ENCODE measurements around the gene VWA1. TPM values are rescaled to one million over a fixed set of nuclear protein-coding genes. Genes with fewer than 3 reads are reported as not detected.

VWA1 gene
- total RNA-seq, 1 experiment from 2014 or later: 56.6 TPM

DNA sequence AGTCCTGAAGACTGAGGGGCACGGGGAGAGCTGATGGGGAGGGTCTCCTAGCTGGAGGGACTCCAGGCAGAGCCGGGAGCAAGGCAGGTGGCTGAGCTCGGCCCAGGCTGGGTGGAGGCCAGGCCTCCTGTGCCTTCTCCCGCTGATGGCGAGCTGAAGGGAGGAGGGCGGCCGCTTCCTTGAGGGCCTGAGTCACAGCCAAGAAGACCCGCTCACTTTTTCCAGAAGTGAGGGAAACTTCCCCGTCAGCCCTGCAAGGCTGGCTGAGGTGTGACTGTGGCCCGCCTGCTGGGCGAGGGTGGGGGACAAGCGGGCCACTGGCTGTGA is 1.7 kb upstream of the VWA1 start:
- Histone ChIP-seq H3K4me1 (replicated peaks; ENCODE audit: insufficient read depth) (peaks cover 64% of the 10 kb centered on the region), H4K20me1 (ENCODE audit: insufficient read depth) (no peaks in the 10 kb centered on the region), H3K36me3 (ENCODE audit: low read depth) (no peaks in the 10 kb centered on the region), H2AFZ (peak overlapping the region; percentile 79), H3K9me3 (ENCODE audit: insufficient read depth, low read depth) (no peaks in the 10 kb centered on the region), H3K4me2 (peak overlapping the region; percentile 85), H3K27ac (peak overlapping the region; percentile 86), H3K4me3 (peak overlapping the region; percentile 45; the same call in 1 of the 2 replicates), H3K27me3 (ENCODE audit: insufficient read depth, low read depth) (no peaks in the 10 kb centered on the region), H3F3A (ENCODE audit: insufficient read depth, low read depth) (peaks cover 33% of the 10 kb centered on the region; the same call in 1 of the 2 replicates), H3K9me2 (ENCODE audit: insufficient read depth) (no peaks in the 10 kb centered on the region), H3K79me2 (ENCODE audit: low read depth) (peaks cover 5% of the 10 kb centered on the region; the same call in 1 of the 2 replicates)
- intact Hi-C loops (cut with micrococcal nuclease; ENCODE audit: unreplicated experiment): loop anchor here (2.0 to 10.0 kb wide), 3 partner anchors 27 to 89 kb away; partner anchors contain the start of genes DVL1 and MRPL20
- no peak for TF ChIP-seq EZH2 (IDR thresholded peaks at IDR 0.05; ENCODE audit: low read depth)
- TF ChIP-seq, protein P1, sequence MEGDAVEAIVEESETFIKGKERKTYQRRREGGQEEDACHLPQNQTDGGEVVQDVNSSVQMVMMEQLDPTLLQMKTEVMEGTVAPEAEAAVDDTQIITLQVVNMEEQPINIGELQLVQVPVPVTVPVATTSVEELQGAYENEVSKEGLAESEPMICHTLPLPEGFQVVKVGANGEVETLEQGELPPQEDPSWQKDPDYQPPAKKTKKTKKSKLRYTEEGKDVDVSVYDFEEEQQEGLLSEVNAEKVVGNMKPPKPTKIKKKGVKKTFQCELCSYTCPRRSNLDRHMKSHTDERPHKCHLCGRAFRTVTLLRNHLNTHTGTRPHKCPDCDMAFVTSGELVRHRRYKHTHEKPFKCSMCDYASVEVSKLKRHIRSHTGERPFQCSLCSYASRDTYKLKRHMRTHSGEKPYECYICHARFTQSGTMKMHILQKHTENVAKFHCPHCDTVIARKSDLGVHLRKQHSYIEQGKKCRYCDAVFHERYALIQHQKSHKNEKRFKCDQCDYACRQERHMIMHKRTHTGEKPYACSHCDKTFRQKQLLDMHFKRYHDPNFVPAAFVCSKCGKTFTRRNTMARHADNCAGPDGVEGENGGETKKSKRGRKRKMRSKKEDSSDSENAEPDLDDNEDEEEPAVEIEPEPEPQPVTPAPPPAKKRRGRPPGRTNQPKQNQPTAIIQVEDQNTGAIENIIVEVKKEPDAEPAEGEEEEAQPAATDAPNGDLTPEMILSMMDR (conservative IDR thresholded peaks at IDR 0.05): no peak
- ChIA-PET POLR2A (ENCODE audit: unreplicated experiment) (interaction anchor here (0.5 to 0.7 kb wide), 3 partner anchors 72 to 1554 kb away, joined by 3 to 7 read pairs (median 3); no protein-coding TSS in a partner anchor), CTCF (no interaction called here)
- BruUV-seq (replicated peaks): no TSS peak
- DNase-seq: peak; percentile 61 to 68

DNA sequence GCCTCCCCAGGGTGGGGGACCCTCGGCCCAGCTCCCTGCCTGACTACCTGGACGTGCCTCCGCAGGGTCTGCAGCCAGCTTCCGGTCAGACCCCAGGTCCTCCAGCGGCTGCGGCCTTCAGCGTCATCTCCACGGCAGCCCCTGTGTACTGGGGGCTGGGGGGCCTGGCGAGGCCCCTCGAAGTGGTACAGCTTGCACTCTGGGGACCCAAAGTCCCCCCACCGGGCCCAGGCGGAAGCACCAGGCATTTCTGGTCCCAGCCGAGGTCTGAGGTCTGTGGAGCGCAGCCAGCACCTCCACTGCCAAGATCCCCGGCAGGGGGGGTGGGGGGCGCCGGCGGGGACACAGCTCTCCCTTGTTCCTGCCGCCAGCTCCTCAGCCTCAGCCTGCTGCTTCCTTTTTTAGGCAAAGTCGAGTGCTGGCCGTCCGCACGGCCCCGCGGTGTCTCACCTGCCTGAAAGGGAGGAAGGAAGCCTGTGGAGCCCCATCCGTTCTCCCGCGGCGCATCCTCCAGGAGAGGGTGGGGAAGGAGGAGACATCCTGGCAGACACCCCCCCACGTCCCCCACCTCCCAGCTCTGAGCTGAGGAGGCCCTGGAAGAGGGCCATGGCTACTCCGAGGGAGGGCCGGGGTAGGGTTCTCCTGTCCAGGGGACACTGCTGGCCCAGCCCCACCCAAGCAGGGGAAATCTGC is 1.2 kb upstream of the VWA1 start:
- Histone ChIP-seq H4K20me1 (ENCODE audit: insufficient read depth) (no peaks in the 10 kb centered on the region), H3K36me3 (ENCODE audit: low read depth) (no peaks in the 10 kb centered on the region), H2AFZ (no peak overlapping the region), H3K4me1 (replicated peaks; ENCODE audit: insufficient read depth) (peaks cover 64% of the 10 kb centered on the region), H3K27ac (peak overlapping the region; percentile 86), H3K4me3 (no peak overlapping the region), H3K9me2 (ENCODE audit: insufficient read depth) (no peaks in the 10 kb centered on the region), H3K4me2 (peak overlapping the region; percentile 85), H3K9me3 (ENCODE audit: insufficient read depth, low read depth) (no peaks in the 10 kb centered on the region), H3K79me2 (ENCODE audit: low read depth) (peaks cover 5% of the 10 kb centered on the region; the same call in 1 of the 2 replicates), H3F3A (ENCODE audit: insufficient read depth, low read depth) (peaks cover 33% of the 10 kb centered on the region; the same call in 1 of the 2 replicates), H3K27me3 (ENCODE audit: insufficient read depth, low read depth) (no peaks in the 10 kb centered on the region)
- intact Hi-C loops (cut with micrococcal nuclease; ENCODE audit: unreplicated experiment): loop anchor here (10.0 kb wide), 1 partner anchor 89 kb away; the partner anchor contains the start of gene DVL1
- TF ChIP-seq, protein P1 (conservative IDR thresholded peaks at IDR 0.05): no peak
- no peak for TF ChIP-seq EZH2 (IDR thresholded peaks at IDR 0.05; ENCODE audit: low read depth)
- no TSS peak for BruUV-seq (replicated peaks)
- POLR2A ChIA-PET (ENCODE audit: unreplicated experiment): interaction anchor here (0.7 kb wide), 1 partner anchor 83 kb away, joined by 7 read pairs; no protein-coding TSS in a partner anchor
- CTCF ChIA-PET: interaction anchor here (0.5 kb wide), 1 partner anchor 14 kb away, joined by 5 read pairs; no protein-coding TSS in a partner anchor
- peak in 1 of 2 experiments; percentile 24 for DNase-seq

DNA sequence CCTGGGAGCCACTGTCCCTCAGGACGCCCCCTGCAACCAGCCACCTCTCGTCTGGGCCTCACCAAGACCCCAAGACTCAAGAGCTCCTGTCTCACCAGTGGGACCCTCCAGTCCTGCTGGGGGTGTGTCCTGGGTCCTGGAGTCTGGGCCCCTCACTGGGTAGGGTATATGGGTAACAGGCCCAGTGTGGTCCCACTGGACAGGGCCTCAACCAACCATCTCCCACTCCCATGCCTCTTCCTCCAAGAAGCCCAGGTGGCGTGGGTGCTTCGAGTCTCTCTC is 725 bp upstream of the VWA1 start:
- peaks cover 62% of the 10 kb centered on the region for H3K4me1 ChIP-seq (replicated peaks; ENCODE audit: insufficient read depth)
- H3K36me3 ChIP-seq (ENCODE audit: low read depth): no peaks in the 10 kb centered on the region
- no peak overlapping the region for H2AFZ ChIP-seq
- POLR2A ChIA-PET (ENCODE audit: unreplicated experiment): no interaction called here
- H3K4me2 ChIP-seq: peak overlapping the region; percentile 85
- no peaks in the 10 kb centered on the region for H3K9me3 ChIP-seq (ENCODE audit: insufficient read depth, low read depth)
- intact Hi-C loops (cut with micrococcal nuclease; ENCODE audit: unreplicated experiment): loop anchor here (10.0 kb wide), 1 partner anchor 90 kb away; the partner anchor contains the start of gene DVL1
- TF ChIP-seq, protein P1 (conservative IDR thresholded peaks at IDR 0.05): no peak
- TF ChIP-seq EZH2 (IDR thresholded peaks at IDR 0.05; ENCODE audit: low read depth): no peak
- peaks cover 5% of the 10 kb centered on the region; the same call in 1 of the 2 replicates for H3K79me2 ChIP-seq (ENCODE audit: low read depth)
- H4K20me1 ChIP-seq (ENCODE audit: insufficient read depth): no peaks in the 10 kb centered on the region
- no peaks in the 10 kb centered on the region for H3K27me3 ChIP-seq (ENCODE audit: insufficient read depth, low read depth)
- BruUV-seq (replicated peaks): no TSS peak
- no peak for DNase-seq
- H3K27ac ChIP-seq: no peak overlapping the region
- no peaks in the 10 kb centered on the region for H3K9me2 ChIP-seq (ENCODE audit: insufficient read depth)
- no peak overlapping the region for H3K4me3 ChIP-seq
- peaks cover 32% of the 10 kb centered on the region; the same call in 1 of the 2 replicates for H3F3A ChIP-seq (ENCODE audit: insufficient read depth, low read depth)
- CTCF ChIA-PET: interaction anchor here (0.5 kb wide), 1 partner anchor 13 kb away, joined by 5 read pairs; no protein-coding TSS in a partner anchor
